ENCODE results near the gene HES4. TPM values are rescaled to one million over a fixed set of nuclear protein-coding genes. Genes with fewer than 3 reads are reported as not detected.

Gene HES4, protein sequence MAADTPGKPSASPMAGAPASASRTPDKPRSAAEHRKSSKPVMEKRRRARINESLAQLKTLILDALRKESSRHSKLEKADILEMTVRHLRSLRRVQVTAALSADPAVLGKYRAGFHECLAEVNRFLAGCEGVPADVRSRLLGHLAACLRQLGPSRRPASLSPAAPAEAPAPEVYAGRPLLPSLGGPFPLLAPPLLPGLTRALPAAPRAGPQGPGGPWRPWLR
- 24.5 to 59.7 TPM (median 54.3 TPM) in 5 replicates for total RNA-seq (2022; extraction: Qiagen RNA extraction; ENCODE audit: low read depth)

DNA sequence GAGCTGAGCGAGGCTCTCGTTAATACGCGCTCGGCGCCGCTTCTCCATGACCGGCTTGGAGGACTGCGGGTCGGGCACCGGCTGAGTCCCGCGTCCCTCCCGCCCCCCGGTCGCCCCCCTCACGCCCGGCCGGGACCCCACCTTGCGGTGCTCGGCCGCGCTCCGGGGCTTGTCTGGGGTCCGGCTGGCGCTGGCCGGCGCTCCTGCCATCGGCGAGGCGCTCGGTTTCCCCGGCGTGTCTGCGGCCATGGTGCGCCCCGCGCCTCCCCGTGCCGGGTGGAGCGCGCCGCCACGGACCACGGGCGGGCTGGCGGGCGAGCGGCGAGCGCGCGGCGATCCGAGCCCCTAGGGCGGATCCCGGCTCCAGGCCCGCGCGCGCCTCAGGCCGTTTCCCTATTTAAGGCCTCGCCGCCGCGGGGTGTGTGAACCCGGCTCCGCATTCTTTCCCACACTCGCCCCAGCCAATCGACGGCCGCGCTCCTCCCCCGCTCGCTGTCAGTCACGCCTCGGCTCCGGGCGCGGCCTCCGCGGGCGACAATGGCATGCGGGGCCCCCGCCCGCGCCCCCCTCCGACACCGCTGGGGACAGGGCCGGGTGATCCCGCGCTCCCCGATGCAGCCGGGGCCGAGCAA, at the start of gene HES4:
Gene HES4 (minus strand): TSS at position 373 of the 632 bp plus-strand sequence. CDS start 124 bp downstream, at position 249.

DNA sequence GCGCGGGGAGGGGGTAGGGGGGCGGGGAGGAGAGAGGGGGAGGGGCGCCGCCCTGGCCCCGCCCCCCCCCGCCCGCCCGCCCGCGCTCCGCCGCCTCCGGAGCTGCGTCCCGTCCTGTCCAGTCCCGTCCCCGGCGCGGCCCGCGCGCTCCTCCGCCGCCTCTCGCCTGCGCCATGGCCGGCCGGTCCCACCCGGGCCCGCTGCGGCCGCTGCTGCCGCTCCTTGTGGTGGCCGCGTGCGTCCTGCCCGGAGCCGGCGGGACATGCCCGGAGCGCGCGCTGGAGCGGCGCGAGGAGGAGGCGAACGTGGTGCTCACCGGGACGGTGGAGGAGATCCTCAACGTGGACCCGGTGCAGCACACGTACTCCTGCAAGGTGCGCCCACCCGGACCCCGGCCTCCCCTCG, 20.1 kb upstream of the HES4 start, which contains the start of gene AGRN:
Gene AGRN (plus strand): TSS at position 121 of the 405 bp plus-strand sequence. CDS start 53 bp downstream, at position 174.

DNA sequence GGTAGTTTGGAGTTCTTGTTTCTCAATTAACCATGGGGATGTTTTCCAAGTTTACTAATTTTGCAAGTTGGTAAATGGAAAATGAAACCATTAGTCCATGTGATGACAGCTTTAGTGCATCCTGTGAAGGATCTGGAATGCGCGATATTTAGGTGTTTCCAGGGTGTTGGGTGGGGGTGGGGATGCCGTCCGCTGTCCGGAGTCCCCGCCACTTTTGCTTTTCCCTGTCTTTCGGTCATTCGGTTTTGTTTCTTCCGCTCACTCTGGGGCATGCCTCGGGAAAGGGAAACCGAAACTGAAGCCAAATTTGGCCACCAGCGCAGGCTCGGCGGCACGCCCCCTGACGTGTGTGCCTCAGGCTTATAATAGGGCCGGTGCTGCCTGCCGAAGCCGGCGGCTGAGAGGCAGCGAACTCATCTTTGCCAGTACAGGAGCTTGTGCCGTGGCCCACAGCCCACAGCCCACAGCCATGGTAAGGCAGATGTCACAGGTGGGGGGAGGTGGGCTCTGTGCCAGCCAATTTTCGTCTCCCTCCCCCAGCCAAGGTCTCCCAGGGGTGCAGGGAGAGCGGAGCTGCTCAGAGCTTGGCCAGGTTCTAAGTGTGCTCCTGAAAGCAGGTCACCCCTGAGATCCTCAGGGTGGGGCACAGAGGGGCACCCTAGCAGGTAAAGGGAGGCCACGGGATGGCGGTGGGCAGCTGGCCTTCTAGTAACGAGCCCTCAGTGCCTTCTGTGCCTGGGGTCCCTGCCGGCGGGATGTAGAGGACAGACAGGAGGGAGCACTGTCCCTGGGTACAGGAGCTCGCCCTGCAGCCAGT, 13.4 kb upstream of the HES4 start, which contains the start of gene ISG15:
Gene ISG15 (plus strand): TSS at position 393 of the 817 bp plus-strand sequence. CDS start 77 bp downstream, at position 470.

DNA sequence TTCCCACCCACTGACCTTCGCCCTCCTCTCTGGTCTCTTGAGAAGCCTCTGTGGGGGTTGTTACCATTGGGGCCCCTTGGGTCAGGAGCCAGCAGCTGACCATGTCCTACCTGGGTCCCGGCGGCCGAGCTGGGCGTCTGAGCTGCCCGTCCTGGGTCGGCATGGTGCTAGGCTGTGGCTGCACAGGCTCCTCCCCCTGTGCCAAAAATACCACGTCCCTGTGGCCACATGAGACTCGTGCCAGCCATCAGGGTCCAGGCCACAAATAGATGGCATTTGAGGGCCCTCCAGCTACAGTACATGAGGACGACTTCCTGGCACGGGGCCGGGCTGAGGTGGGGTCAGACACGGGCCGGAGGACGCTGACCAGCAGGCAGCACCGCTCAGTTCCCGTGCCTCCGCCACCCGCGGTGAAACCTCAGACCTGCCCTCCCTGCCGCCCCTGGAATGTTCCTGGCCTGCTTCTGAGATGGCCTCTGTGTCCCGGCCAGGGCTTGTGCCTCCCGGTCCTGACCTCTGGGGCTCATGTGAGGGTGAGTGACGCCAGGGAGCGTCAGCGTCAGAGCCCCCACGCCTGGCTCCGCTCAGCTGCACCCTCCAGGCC, 17.8 kb downstream of the HES4 start, which contains the start of gene PERM1:
Gene PERM1 (minus strand): TSS at position 139 of the 604 bp plus-strand sequence. CDS start 1,064 bp downstream, outside the sequence.

DNA sequence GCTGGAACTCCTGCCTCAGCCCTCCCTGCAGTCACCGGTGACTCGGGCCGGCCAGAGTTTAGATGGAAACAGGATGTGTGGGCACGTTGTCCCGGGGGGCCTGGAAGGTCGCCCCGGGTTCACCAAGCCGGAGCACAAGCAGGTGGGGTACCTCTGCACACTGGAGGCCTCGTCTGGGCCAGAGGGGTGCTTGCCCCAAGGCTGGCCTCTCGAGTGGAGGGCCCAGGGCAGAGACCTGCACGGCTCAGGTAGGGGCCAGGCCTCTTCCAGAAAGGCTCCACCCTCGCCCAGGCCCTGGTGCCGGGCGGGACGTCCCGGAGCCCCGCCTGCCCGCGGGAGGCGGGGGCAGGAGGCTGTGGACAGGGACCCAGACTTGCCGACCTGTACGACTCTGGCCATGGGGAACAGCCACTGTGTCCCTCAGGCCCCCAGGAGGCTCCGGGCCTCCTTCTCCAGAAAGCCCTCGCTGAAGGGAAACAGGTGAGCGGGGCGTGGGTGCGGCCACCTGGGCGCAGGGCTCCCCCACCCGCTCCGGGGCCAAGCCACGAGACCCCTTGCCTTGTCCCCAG, 33.7 kb downstream of the HES4 start, which contains the start of gene PLEKHN1:
Gene PLEKHN1 (plus strand): TSS at position 348 of the 569 bp plus-strand sequence. CDS start 50 bp downstream, at position 398.

DNA sequence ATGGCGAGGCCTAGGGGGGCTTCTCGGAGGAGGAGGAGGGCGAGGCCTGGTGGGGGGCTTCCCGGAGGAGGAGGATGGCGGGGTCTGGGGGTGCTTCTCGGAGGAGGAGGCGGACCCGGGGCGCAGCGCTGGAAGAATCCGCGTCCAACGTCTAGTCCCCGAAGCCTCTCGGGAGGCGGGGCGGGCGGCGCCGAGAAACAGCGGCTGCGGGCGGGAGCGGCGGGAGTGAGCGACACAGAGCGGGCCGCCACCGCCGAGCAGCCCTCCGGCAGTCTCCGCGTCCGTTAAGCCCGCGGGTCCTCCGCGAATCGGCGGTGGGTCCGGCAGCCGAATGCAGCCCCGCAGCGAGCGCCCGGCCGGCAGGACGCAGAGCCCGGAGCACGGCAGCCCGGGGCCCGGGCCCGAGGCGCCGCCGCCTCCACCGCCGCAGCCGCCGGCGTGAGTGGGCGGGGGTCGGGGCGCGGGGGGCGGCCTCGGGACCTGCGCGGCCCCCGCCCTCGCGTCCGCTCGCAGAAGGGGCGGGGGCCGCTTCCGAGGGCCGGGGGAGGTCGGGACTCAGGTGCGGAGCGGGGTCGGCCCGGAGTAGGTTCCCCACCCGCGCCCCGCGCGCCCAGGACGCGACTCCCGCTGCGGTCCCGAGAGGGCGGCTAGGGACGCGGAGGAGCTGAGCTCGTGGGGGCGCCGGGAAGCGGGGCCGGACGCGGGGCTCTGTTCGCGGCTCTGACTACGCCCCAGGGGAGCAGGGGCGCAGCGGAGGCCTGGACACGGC, 39.4 kb downstream of the HES4 start, which contains the start of gene KLHL17:
Gene KLHL17 (plus strand): TSS at position 222 of the 769 bp plus-strand sequence. CDS start 110 bp downstream, at position 332.

DNA sequence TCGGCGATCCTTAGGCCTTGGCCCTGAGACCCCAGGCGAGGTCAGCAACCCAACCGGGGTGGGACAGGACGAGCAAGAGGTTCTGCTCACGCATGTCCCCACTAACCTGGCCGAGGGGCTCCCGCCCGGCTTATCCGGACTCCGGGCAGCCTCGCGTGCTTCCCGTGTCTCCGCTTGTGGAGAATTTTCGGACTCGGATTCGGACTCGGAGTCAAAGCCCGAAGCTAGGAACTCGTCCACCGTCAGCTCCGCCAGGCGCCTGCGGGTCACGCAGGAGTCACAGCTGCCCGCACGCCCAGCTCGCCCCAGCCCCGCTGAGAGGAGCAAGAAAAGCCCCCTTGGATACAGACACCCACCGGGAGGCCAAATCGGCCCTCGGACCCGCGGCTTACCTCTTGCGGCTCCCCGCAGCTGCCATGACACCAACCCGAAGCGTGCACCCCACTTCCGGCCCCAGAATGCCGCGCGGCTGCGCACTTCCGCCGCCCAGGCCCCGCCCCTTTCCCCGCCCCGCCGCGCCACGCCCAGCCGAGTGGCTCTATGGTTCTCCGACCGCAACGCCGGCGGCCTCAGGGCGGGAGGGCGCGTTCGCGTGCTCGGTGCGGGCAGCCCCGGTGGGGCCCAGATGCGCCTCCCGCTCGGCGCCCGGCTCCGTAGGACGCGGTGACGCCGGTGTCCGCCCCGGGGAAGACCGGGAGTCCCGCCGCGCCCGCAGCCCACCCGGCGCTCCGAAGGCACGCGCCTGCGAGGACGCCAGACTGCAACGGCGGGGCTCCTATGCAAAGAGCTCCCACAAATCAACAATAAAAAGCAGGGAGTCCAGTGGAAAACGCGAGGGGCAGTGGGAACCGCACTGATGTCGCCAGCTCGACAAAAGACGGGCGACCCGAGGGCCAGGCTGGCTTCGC, 40.8 kb downstream of the HES4 start, which contains the start of gene NOC2L:
Gene NOC2L (minus strand): TSS at position 434 of the 908 bp plus-strand sequence. CDS start 16 bp downstream, at position 418.

Other genes with a start within 250 kb of the HES4 start
- gene SAMD11, start 76.2 kb downstream of the HES4 start, total RNA-seq (2022; extraction: Qiagen RNA extraction; ENCODE audit: low read depth): 17.3 to 36.9 TPM (median 28.0 TPM) in 5 replicates
- gene NOC2L, start 40.8 kb downstream of the HES4 start, total RNA-seq (2022; extraction: Qiagen RNA extraction; ENCODE audit: low read depth): 71.6 to 94.6 TPM (median 85.2 TPM) in 5 replicates
- gene KLHL17, start 39.5 kb downstream of the HES4 start, total RNA-seq (2022; extraction: Qiagen RNA extraction; ENCODE audit: low read depth): 7.7 to 18.6 TPM (median 16.8 TPM) in 5 replicates
- gene PLEKHN1, start 33.6 kb downstream of the HES4 start, total RNA-seq (2022; extraction: Qiagen RNA extraction; ENCODE audit: low read depth): 4.4 to 7.1 TPM (median 6.1 TPM) in 5 replicates
- 0.09 to 0.16 TPM (median 0.15 TPM) in 5 replicates for gene PERM1, start 18.0 kb downstream of the HES4 start, total RNA-seq (2022; extraction: Qiagen RNA extraction; ENCODE audit: low read depth)
- gene ISG15, start 13.4 kb upstream of the HES4 start, total RNA-seq (2022; extraction: Qiagen RNA extraction; ENCODE audit: low read depth): 18.0 to 26.2 TPM (median 22.7 TPM) in 5 replicates
- gene AGRN, start 20.0 kb upstream of the HES4 start, total RNA-seq (2022; extraction: Qiagen RNA extraction; ENCODE audit: low read depth): 101 to 135 TPM (median 119 TPM) in 5 replicates
- 0.16 to 0.58 TPM (median 0.39 TPM) in 5 replicates for gene RNF223, start 74.2 kb upstream of the HES4 start, total RNA-seq (2022; extraction: Qiagen RNA extraction; ENCODE audit: low read depth)
- 11.5 to 16.4 TPM (median 12.5 TPM) in 5 replicates for gene C1orf159, start 116.0 kb upstream of the HES4 start, total RNA-seq (2022; extraction: Qiagen RNA extraction; ENCODE audit: low read depth)
- not detected in 5 replicates for gene TTLL10, start 173.8 kb upstream of the HES4 start, total RNA-seq (2022; extraction: Qiagen RNA extraction; ENCODE audit: low read depth)
- gene TNFRSF18, start 206.5 kb upstream of the HES4 start, total RNA-seq (2022; extraction: Qiagen RNA extraction; ENCODE audit: low read depth): 0.23 to 0.31 TPM in 2 of 5 replicates, not detected in the others
- 0.17 TPM in 1 of 5 replicates, not detected in the others for gene TNFRSF4, start 214.1 kb upstream of the HES4 start, total RNA-seq (2022; extraction: Qiagen RNA extraction; ENCODE audit: low read depth)
- gene SDF4, start 231.9 kb upstream of the HES4 start, total RNA-seq (2022; extraction: Qiagen RNA extraction; ENCODE audit: low read depth): 110 to 131 TPM (median 118 TPM) in 5 replicates
- gene B3GALT6, start 232.1 kb upstream of the HES4 start, total RNA-seq (2022; extraction: Qiagen RNA extraction; ENCODE audit: low read depth): 9.3 to 19.5 TPM (median 18.1 TPM) in 5 replicates
- gene C1QTNF12, start 246.6 kb upstream of the HES4 start, total RNA-seq (2022; extraction: Qiagen RNA extraction; ENCODE audit: low read depth): 0.97 to 1.7 TPM (median 1.5 TPM) in 5 replicates